Measurements from ENCODE around the gene MRPL58.

Gene MRPL58

GRCh38 chr17:75048249-75048878, 35.9 kb downstream of the MRPL58 start:
- DNase-seq: no peak

GRCh38 chr17:75049057-75049456, 36.6 kb downstream of the MRPL58 start:
- DNase-seq: no peak

- no peak for DNase-seq
These were observed 37.2 kb downstream of the MRPL58 start for GRCh38 chr17:75049706-75050105.

- no peak for DNase-seq
These were observed 39.5 kb downstream of the MRPL58 start for GRCh38 chr17:75051941-75052340.

GRCh38 chr17:75059369-75060345, 47.2 kb downstream of the MRPL58 start:
- no peak for DNase-seq

- no peak for DNase-seq
These were observed 48.1 kb downstream of the MRPL58 start for GRCh38 chr17:75060434-75061054.

- no peak for DNase-seq
These were observed 48.6 kb downstream of the MRPL58 start for GRCh38 chr17:75061055-75061438.

- no peak for DNase-seq
These were observed 49.1 kb downstream of the MRPL58 start for GRCh38 chr17:75061618-75062017.

- DNase-seq: no peak
These were observed 50.7 kb downstream of the MRPL58 start for GRCh38 chr17:75063201-75063600.

GRCh38 chr17:75063626-75064025, 51.2 kb downstream of the MRPL58 start:
- DNase-seq: no peak

GRCh38 chr17:75064040-75064439, 51.6 kb downstream of the MRPL58 start:
- DNase-seq: no peak

- DNase-seq: no peak
These were observed 52.0 kb downstream of the MRPL58 start for GRCh38 chr17:75064460-75064859.

- DNase-seq: no peak
These were observed 52.5 kb downstream of the MRPL58 start for GRCh38 chr17:75064867-75065561.

- DNase-seq: no peak
These were observed 53.2 kb downstream of the MRPL58 start for GRCh38 chr17:75065562-75066151.

- DNase-seq: no peak
These were observed 55.4 kb downstream of the MRPL58 start for GRCh38 chr17:75067856-75068255.

GRCh38 chr17:75068750-75069149, 56.3 kb downstream of the MRPL58 start:
- no peak for DNase-seq

GRCh38 chr17:75069783-75070182, 57.3 kb downstream of the MRPL58 start:
- no peak for DNase-seq

All from stimulated activated CD4-positive, alpha-beta T cell treated with anti-CD3 and anti-CD28 coated beads, Interleukin-4, amount 100 ng/mL, for 4 hours (primary cell).